ENCODE results near the gene WWTR1. TPM values are rescaled to one million over a fixed set of nuclear protein-coding genes. Genes with fewer than 3 reads are reported as not detected.

WWTR1 gene
- total and polyA plus RNA-seq, 2 of the 8 experiments (the other 6 are each of a cell fraction or from before 2014, with no cell fraction given) = 15.7 to 18.6 TPM

GRCh38 chr3:149619136-149619535, 38.7 kb downstream of the WWTR1 start:
- Histone ChIP-seq H4K8ac (ENCODE audit: extremely low read depth, insufficient read depth, low read length) (no peak overlapping the region), H3K9ac (replicated peaks in 1 of 4; ENCODE audit: extremely low read depth in 1 of 4, low read depth in 3 of 4, low read length in 3 of 4) (no peak overlapping the region), H3K27ac (ENCODE audit: low read depth, low read length) (no peak overlapping the region), H3K36me3 (ENCODE audit: control insufficient read depth in 2 of 4, insufficient read depth in 4 of 4, low read length in 3 of 4) (no peaks in the 10 kb centered on the region), H3K23ac (ENCODE audit: insufficient read length) (no peak overlapping the region), H3K79me1 (ENCODE audit: low read depth, low read length) (peaks cover 7% of the 10 kb centered on the region; the same call in 1 of the 2 replicates), H3K4me2 (ENCODE audit: insufficient read depth in 1 of 2, low read depth in 2 of 2, low read length in 2 of 2) (no peak overlapping the region), H2BK5ac (ENCODE audit: low read depth, low read length) (no peak overlapping the region), H2BK12ac (ENCODE audit: low read depth, low read length) (0 out of 2 replicates have a peak overlapping the region, but pooled peaks have one; percentile 0), H3K4me1 (replicated peaks in 1 of 4; ENCODE audit: control insufficient read depth in 3 of 4, insufficient read depth in 4 of 4, low read length in 3 of 4) (peaks cover 0 to 8% (median 4%) of the 10 kb centered on the region in 4 experiments; a peak in 4 of 7 replicates), H2AFZ (ENCODE audit: low read length) (no peak overlapping the region), H3K4me3 (ENCODE audit: extremely low read depth in 1 of 4, insufficient read depth in 2 of 4, low read depth in 3 of 4, low read length in 4 of 4) (no peak overlapping the region), H2BK20ac (ENCODE audit: low read length) (no peak overlapping the region), H4K91ac (replicated peaks; ENCODE audit: insufficient read length, low read length) (no peak overlapping the region), H2BK120ac (replicated peaks; ENCODE audit: low read depth, low read length) (no peak overlapping the region), H4K5ac (ENCODE audit: insufficient read length, low read depth, low read length) (no peak overlapping the region), H4K20me1 (replicated peaks in 1 of 2; ENCODE audit: control insufficient read depth in 1 of 2, insufficient read depth in 2 of 2, low read length in 2 of 2) (peaks cover 0 to 2% of the 10 kb centered on the region in 2 experiments), H2BK15ac (ENCODE audit: low read length) (no peak overlapping the region), H3K79me2 (ENCODE audit: control insufficient read depth in 1 of 2, insufficient read depth in 2 of 2, low read length in 2 of 2) (peaks cover 0 to 39% of the 10 kb centered on the region in 2 experiments; a peak in 2 of 4 replicates), H3K27me3 (replicated peaks in 1 of 4; ENCODE audit: control insufficient read depth in 3 of 4, extremely low read depth in 1 of 4, insufficient read depth in 3 of 4, low read length in 3 of 4) (no peaks in the 10 kb centered on the region), H3K4ac (replicated peaks; ENCODE audit: insufficient read length, low read depth, low read length) (no peak overlapping the region), H3K14ac (ENCODE audit: insufficient read length) (no peak overlapping the region), H3K56ac (replicated peaks; ENCODE audit: insufficient read length, low read depth, low read length) (no peak overlapping the region), H3K9me3 (ENCODE audit: insufficient read depth in 2 of 2, low read depth in 1 of 2, low read length in 1 of 2) (no peaks in the 10 kb centered on the region), H2AK5ac (ENCODE audit: low read depth, low read length) (no peak overlapping the region), H3K23me2 (ENCODE audit: low read depth, low read length) (no peaks in the 10 kb centered on the region), H3K18ac (ENCODE audit: extremely low read depth, low read length) (no peak overlapping the region)
- ChIA-PET CTCF (ENCODE audit: partially characterized antibody) (interaction anchor here (1.3 to 1.5 kb wide), 4 partner anchors 16 to 131 kb away, joined by 3 to 5 read pairs (median 4); partner anchors contain the start of gene WWTR1), POLR2A (ENCODE audit: partially characterized antibody) (interaction anchor here (1.0 to 2.6 kb wide), 2 partner anchors 38 to 50 kb away, joined by 3 to 8 read pairs; partner anchors contain the start of gene WWTR1)
- WGBS, 2 experiments (ENCODE audit: extremely low coverage in 1 of 2, insufficient coverage in 1 of 2, insufficient read length in 1 of 2, insufficient replicate concordance in 2 of 2, low coverage in 1 of 2, low lambda C conversion rate in 2 of 2, missing lambda C conversion rate in 1 of 2) = 92% methylated on average over 4 of the region's 4 CpGs; no CpG with 5 or more reads in 1 of the 2 experiments
- DNase-seq (ENCODE audit: low read depth in 1 of 2, low spot score in 2 of 2) = no peak
- FAIRE-seq = no peak
- TF ChIP-seq SUZ12 (IDR thresholded peaks at IDR 0.05; ENCODE audit: low read length) (no peak), USF2 (IDR thresholded peaks at IDR 0.05; ENCODE audit: low read length) (no peak), CTCF (IDR thresholded peaks at IDR 0.05; ENCODE audit: control extremely low read depth in 1 of 3, insufficient read depth in 1 of 3, low read depth in 1 of 3, low read length in 3 of 3) (no peak), CHD2 (IDR thresholded peaks at IDR 0.05; ENCODE audit: low read length) (no peak), CREB1 (IDR thresholded peaks at IDR 0.05) (no peak), SIN3A (conservative IDR thresholded peaks at IDR 0.05 in 1 of 2, IDR thresholded peaks at IDR 0.05 in 1 of 2; ENCODE audit: low read depth in 1 of 2, low read length in 2 of 2) (no peak), ASH2L (IDR thresholded peaks at IDR 0.05; ENCODE audit: low read length) (no peak), BRCA1 (IDR thresholded peaks at IDR 0.05; ENCODE audit: low read depth, low read length) (no peak), GABPA (IDR thresholded peaks at IDR 0.05; ENCODE audit: borderline replicate concordance, insufficient read depth, low read length) (no peak), CBX8 (IDR thresholded peaks at IDR 0.05; ENCODE audit: borderline replicate concordance, low read depth, low read length) (no peak)
